ENCODE data around the gene SLC28A1.
"Not testable (repeated sequence)": the region's sequence is repeated elsewhere in the genome, so short reads cannot be mapped to it uniquely, and the experiment has no call there.

The SLC28A1 gene

GRCh38 chr15:84883916-84884781 is at the start of gene SLC28A1:
Gene SLC28A1 (plus strand): TSS chr15:84884662. CDS start chr15:84887761, 3,099 bp downstream.
- DNase-seq: no peak

GRCh38 chr15:84834969-84835368 is 49.5 kb upstream of the SLC28A1 start:
- no peak for DNase-seq

- no peak for DNase-seq
Observed at GRCh38 chr15:84835661-84836337, 48.7 kb upstream of the SLC28A1 start.

GRCh38 chr15:84836844-84837243 is 47.6 kb upstream of the SLC28A1 start:
- no peak for DNase-seq

- DNase-seq: no peak
Observed at GRCh38 chr15:84839714-84840113, 44.7 kb upstream of the SLC28A1 start.

- no peak for DNase-seq
Observed at GRCh38 chr15:84840255-84840654, 44.2 kb upstream of the SLC28A1 start.

- no peak for DNase-seq
Observed at GRCh38 chr15:84840741-84841429, 43.6 kb upstream of the SLC28A1 start.

GRCh38 chr15:84842781-84843180 is 41.7 kb upstream of the SLC28A1 start:
- DNase-seq: no peak

- DNase-seq: no peak
Observed at GRCh38 chr15:84844964-84845363, 39.5 kb upstream of the SLC28A1 start.

GRCh38 chr15:84845631-84846030 is 38.8 kb upstream of the SLC28A1 start:
- not testable (repeated sequence) for DNase-seq

GRCh38 chr15:84846269-84846668 is 38.2 kb upstream of the SLC28A1 start:
- no peak for DNase-seq

- no peak for DNase-seq
Observed at GRCh38 chr15:84847382-84847781, 37.1 kb upstream of the SLC28A1 start.

GRCh38 chr15:84852212-84852611 is 32.2 kb upstream of the SLC28A1 start:
- DNase-seq: no peak

- no peak for DNase-seq
Observed at GRCh38 chr15:84855136-84855535, 29.3 kb upstream of the SLC28A1 start.

- no peak for DNase-seq
Observed at GRCh38 chr15:84855765-84856164, 28.7 kb upstream of the SLC28A1 start.

- DNase-seq: no peak
Observed at GRCh38 chr15:84856731-84857417, 27.6 kb upstream of the SLC28A1 start.

GRCh38 chr15:84857418-84858004 is 27.0 kb upstream of the SLC28A1 start:
- DNase-seq: no peak

- no peak for DNase-seq
Observed at GRCh38 chr15:84858231-84858630, 26.2 kb upstream of the SLC28A1 start.

- DNase-seq: no peak
Observed at GRCh38 chr15:84859144-84859543, 25.3 kb upstream of the SLC28A1 start.

GRCh38 chr15:84859651-84860050 is 24.8 kb upstream of the SLC28A1 start:
- no peak for DNase-seq

GRCh38 chr15:84861781-84862180 is 22.7 kb upstream of the SLC28A1 start:
- no peak for DNase-seq

- no peak for DNase-seq
Observed at GRCh38 chr15:84862214-84862975, 22.1 kb upstream of the SLC28A1 start.
